ENCODE data around the gene CCDC34. TPM values are rescaled to one million over a fixed set of nuclear protein-coding genes. Genes with fewer than 3 reads are reported as not detected.
"Not testable (repeated sequence)": the region's sequence is repeated elsewhere in the genome, so short reads cannot be mapped to it uniquely, and the experiment has no call there.

CCDC34 gene
- total RNA-seq, 5 donors from 2014 or later (not counting 1 experiment from before 2014, with no cell fraction given) = 1.4 to 4.2 (median 2.8) TPM

DNA sequence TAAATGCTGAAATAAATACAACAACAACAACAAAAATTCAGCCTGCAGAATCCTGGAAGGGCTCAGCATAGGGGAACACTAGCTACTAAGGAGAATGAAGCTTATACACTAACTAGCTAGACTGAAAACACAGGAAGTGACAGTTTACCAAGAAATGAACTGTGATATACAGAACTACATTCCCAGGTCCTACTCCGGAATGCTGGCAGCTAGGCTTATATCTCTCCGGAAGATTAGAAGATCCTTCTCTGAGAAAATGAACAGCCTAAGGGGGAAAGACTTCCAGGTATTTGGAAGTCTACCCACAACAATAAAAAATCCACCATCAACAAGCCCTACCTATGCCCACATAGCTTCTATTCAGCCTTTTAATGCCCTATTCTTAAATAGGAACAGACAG lies 31.0 kb downstream of the CCDC34 start:
- H3K4me1 ChIP-seq (ENCODE audit: control insufficient read depth in 1 of 2, extremely low read depth in 1 of 2, insufficient read depth in 2 of 2, low read length in 2 of 2) = no peaks in the 10 kb centered on the region
- H3K27ac Mint-ChIP-seq = no peak overlapping the region
- no peaks in the 10 kb centered on the region for H3K27me3 ChIP-seq (replicated peaks in 1 of 2; ENCODE audit: control insufficient read depth in 2 of 2, extremely low read depth in 1 of 2, insufficient read depth in 2 of 2, low read length in 1 of 2)
- no peak for DNase-seq
- ChIA-PET POLR2A (no interaction called here), CTCF (no interaction called here)
- ATAC-seq (replicated peaks in 1 of 4) = no peak
- no peaks in the 10 kb centered on the region for H3K36me3 ChIP-seq (ENCODE audit: control insufficient read depth in 2 of 2, extremely low read depth in 1 of 2, insufficient read depth in 1 of 2, low read length in 1 of 2)
- peaks cover 0 to 5% (median 0%) of the 10 kb centered on the region in 3 donors for H3K9me3 Mint-ChIP-seq
- H3K36me3 Mint-ChIP-seq = peaks cover 10% of the 10 kb centered on the region
- no peaks in the 10 kb centered on the region for H3K27me3 Mint-ChIP-seq
- no peaks in the 10 kb centered on the region for H3K4me1 Mint-ChIP-seq
- H3K9me3 ChIP-seq = no peaks in the 10 kb centered on the region
- WGBS (ENCODE audit: insufficient coverage) = 92% methylated on average over 2 of the region's 2 CpGs
- H3K4me3 ChIP-seq (ENCODE audit: control insufficient read depth in 1 of 2, extremely low read depth in 1 of 2, low read length in 1 of 2) = no peak overlapping the region
- H3K4me3 Mint-ChIP-seq = no peak overlapping the region
- no peak overlapping the region for H3K27ac ChIP-seq (ENCODE audit: low read length)

GRCh38 chr11:27330633-27331270 lies 32.3 kb downstream of the CCDC34 start:
- DNase-seq = no peak
- Mint-ChIP-seq H3K4me3 (no peak overlapping the region), H3K9me3 (peaks cover 3 to 11% (median 5%) of the 10 kb centered on the region in 3 donors), H3K27me3 (no peaks in the 10 kb centered on the region), H3K4me1 (no peaks in the 10 kb centered on the region), H3K27ac (no peak overlapping the region), H3K36me3 (peaks cover 5% of the 10 kb centered on the region)
- no peaks in the 10 kb centered on the region for H3K9me3 ChIP-seq
- no peaks in the 10 kb centered on the region for H3K27me3 ChIP-seq (replicated peaks in 1 of 2; ENCODE audit: control insufficient read depth in 2 of 2, extremely low read depth in 1 of 2, insufficient read depth in 2 of 2, low read length in 1 of 2)
- no peaks in the 10 kb centered on the region for H3K36me3 ChIP-seq (ENCODE audit: control insufficient read depth in 2 of 2, extremely low read depth in 1 of 2, insufficient read depth in 1 of 2, low read length in 1 of 2)
- no peak overlapping the region for H3K27ac ChIP-seq (ENCODE audit: low read length)
- H3K4me3 ChIP-seq (ENCODE audit: control insufficient read depth in 1 of 2, extremely low read depth in 1 of 2, low read length in 1 of 2) = no peak overlapping the region
- ATAC-seq (replicated peaks in 1 of 4) = no peak
- WGBS (ENCODE audit: insufficient coverage) = no CpG with 5 or more reads among the region's 1 CpG
- H3K4me1 ChIP-seq (ENCODE audit: control insufficient read depth in 1 of 2, extremely low read depth in 1 of 2, insufficient read depth in 2 of 2, low read length in 2 of 2) = no peaks in the 10 kb centered on the region
- ChIA-PET POLR2A (interaction anchor here (0.6 kb wide), 2 partner anchors 56 to 662 kb away, joined by 4 to 15 read pairs; no protein-coding TSS in a partner anchor), CTCF (interaction anchor here in 1 of 2 donors (0.6 kb wide), 1 partner anchor 168 kb away, joined by 3 read pairs; no protein-coding TSS in a partner anchor)

GRCh38 chr11:27329867-27330632 lies 33.0 kb downstream of the CCDC34 start:
- Histone ChIP-seq H3K4me3 (ENCODE audit: control insufficient read depth in 1 of 2, extremely low read depth in 1 of 2, low read length in 1 of 2) (no peak overlapping the region), H3K27ac (ENCODE audit: low read length) (no peak overlapping the region), H3K4me1 (ENCODE audit: control insufficient read depth in 1 of 2, extremely low read depth in 1 of 2, insufficient read depth in 2 of 2, low read length in 2 of 2) (no peaks in the 10 kb centered on the region), H3K9me3 (no peaks in the 10 kb centered on the region), H3K36me3 (ENCODE audit: control insufficient read depth in 2 of 2, extremely low read depth in 1 of 2, insufficient read depth in 1 of 2, low read length in 1 of 2) (no peaks in the 10 kb centered on the region), H3K27me3 (replicated peaks in 1 of 2; ENCODE audit: control insufficient read depth in 2 of 2, extremely low read depth in 1 of 2, insufficient read depth in 2 of 2, low read length in 1 of 2) (no peaks in the 10 kb centered on the region)
- H3K9me3 Mint-ChIP-seq = peaks cover 5 to 11% (median 5%) of the 10 kb centered on the region in 3 donors
- H3K4me1 Mint-ChIP-seq = no peaks in the 10 kb centered on the region
- peaks cover 4% of the 10 kb centered on the region for H3K36me3 Mint-ChIP-seq
- H3K4me3 Mint-ChIP-seq = no peak overlapping the region
- ChIA-PET POLR2A (no interaction called here), CTCF (no interaction called here)
- H3K27me3 Mint-ChIP-seq = no peaks in the 10 kb centered on the region
- no peak overlapping the region for H3K27ac Mint-ChIP-seq
- no CpG with 5 or more reads among the region's 4 CpGs for WGBS (ENCODE audit: insufficient coverage)
- no peak for DNase-seq
- ATAC-seq (replicated peaks in 1 of 4) = no peak

DNA sequence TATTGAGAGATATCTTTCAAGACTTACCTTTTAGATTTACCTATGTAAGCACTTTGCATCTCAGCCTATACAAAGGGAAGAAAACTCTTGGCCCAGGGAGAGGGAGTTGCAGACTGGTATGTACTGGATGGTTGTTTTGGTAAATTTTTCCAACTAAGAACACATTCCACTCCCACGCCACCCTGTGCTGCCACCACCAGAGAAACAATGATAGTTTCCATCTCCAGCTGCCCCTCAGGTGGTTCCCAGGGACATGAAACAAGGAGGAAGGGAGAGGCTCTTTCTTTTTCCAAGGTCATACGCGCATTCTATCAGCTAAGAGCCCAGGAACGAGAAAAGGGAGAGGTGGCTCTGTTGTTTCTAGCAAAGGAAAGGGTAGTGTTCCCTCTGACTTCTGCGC lies 34.4 kb downstream of the CCDC34 start:
- H3K4me3 ChIP-seq (ENCODE audit: control insufficient read depth in 1 of 2, extremely low read depth in 1 of 2, low read length in 1 of 2) = no peak overlapping the region
- no peak for DNase-seq
- no peaks in the 10 kb centered on the region for H3K4me1 ChIP-seq (ENCODE audit: control insufficient read depth in 1 of 2, extremely low read depth in 1 of 2, insufficient read depth in 2 of 2, low read length in 2 of 2)
- ChIA-PET POLR2A (no interaction called here), CTCF (no interaction called here)
- H3K27ac ChIP-seq (ENCODE audit: low read length) = no peak overlapping the region
- H3K27me3 Mint-ChIP-seq = no peaks in the 10 kb centered on the region
- H3K27me3 ChIP-seq (replicated peaks in 1 of 2; ENCODE audit: control insufficient read depth in 2 of 2, extremely low read depth in 1 of 2, insufficient read depth in 2 of 2, low read length in 1 of 2) = no peaks in the 10 kb centered on the region
- H3K36me3 Mint-ChIP-seq = peaks cover 4% of the 10 kb centered on the region
- no peak overlapping the region for H3K27ac Mint-ChIP-seq
- no peak overlapping the region for H3K4me3 Mint-ChIP-seq
- no peaks in the 10 kb centered on the region for H3K36me3 ChIP-seq (ENCODE audit: control insufficient read depth in 2 of 2, extremely low read depth in 1 of 2, insufficient read depth in 1 of 2, low read length in 1 of 2)
- H3K9me3 Mint-ChIP-seq = peaks cover 2 to 11% (median 5%) of the 10 kb centered on the region in 3 donors
- no peaks in the 10 kb centered on the region for H3K4me1 Mint-ChIP-seq
- H3K9me3 ChIP-seq = no peaks in the 10 kb centered on the region
- no peak for ATAC-seq (replicated peaks in 1 of 4)
- no CpG with 5 or more reads among the region's 5 CpGs for WGBS (ENCODE audit: insufficient coverage)

DNA sequence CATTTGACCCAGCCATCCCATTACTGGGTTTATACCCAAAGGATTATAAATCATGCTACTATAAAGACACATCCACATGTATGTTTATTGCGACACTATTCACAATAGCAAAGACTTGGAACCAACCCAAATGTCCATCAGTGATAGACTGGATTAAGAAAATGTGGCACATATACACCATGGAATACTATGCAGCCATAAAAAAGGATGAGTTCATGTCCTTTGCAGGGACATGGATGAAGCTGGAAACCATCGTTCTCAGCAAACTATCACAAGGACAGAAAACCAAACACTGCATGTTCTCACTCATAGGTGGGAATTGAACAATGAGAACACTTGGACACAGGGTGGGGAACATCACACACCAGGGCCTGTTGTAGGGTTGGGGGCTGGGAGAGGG lies 36.0 kb downstream of the CCDC34 start:
- H3K9me3 ChIP-seq; H3K4me3 Mint-ChIP-seq; CTCF ChIA-PET; H3K36me3 Mint-ChIP-seq; H3K4me1 Mint-ChIP-seq; H3K4me1 ChIP-seq (ENCODE audit: control insufficient read depth in 1 of 2, extremely low read depth in 1 of 2, insufficient read depth in 2 of 2, low read length in 2 of 2); H3K4me3 ChIP-seq (ENCODE audit: control insufficient read depth in 1 of 2, extremely low read depth in 1 of 2, low read length in 1 of 2); H3K27ac ChIP-seq (ENCODE audit: low read length); DNase-seq; POLR2A ChIA-PET; ATAC-seq (replicated peaks in 1 of 4); H3K27me3 ChIP-seq (replicated peaks in 1 of 2; ENCODE audit: control insufficient read depth in 2 of 2, extremely low read depth in 1 of 2, insufficient read depth in 2 of 2, low read length in 1 of 2); H3K27ac Mint-ChIP-seq; H3K27me3 Mint-ChIP-seq; H3K36me3 ChIP-seq (ENCODE audit: control insufficient read depth in 2 of 2, extremely low read depth in 1 of 2, insufficient read depth in 1 of 2, low read length in 1 of 2): not testable (repeated sequence)
- WGBS (ENCODE audit: insufficient coverage) = no CpG with 5 or more reads among the region's 2 CpGs
- peaks cover 0 to 11% (median 5%) of the 10 kb centered on the region in 3 donors for H3K9me3 Mint-ChIP-seq

DNA sequence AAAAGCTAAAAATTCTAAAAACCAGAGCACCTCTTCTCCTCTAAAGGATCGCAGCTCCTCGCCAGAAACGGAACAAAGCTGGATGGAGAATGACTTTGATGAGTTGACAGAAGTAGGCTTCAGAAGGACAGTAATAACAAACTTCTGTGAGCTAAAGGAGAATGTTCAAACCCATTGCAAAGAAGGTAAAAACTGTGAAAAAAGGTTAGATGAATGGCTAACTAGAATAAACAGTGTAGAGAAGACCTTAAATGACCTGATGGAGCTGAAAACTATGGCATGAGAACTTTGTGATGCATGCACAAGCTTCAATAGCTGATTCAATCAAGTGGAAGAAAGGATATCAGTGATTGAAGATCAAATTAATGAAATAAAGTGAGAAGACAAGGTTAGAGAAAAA lies 40.8 kb downstream of the CCDC34 start:
- H3K4me3 ChIP-seq (ENCODE audit: control insufficient read depth in 1 of 2, extremely low read depth in 1 of 2, low read length in 1 of 2); H3K9me3 ChIP-seq; H3K36me3 Mint-ChIP-seq; H3K27ac Mint-ChIP-seq; H3K4me1 ChIP-seq (ENCODE audit: control insufficient read depth in 1 of 2, extremely low read depth in 1 of 2, insufficient read depth in 2 of 2, low read length in 2 of 2); H3K27me3 ChIP-seq (replicated peaks in 1 of 2; ENCODE audit: control insufficient read depth in 2 of 2, extremely low read depth in 1 of 2, insufficient read depth in 2 of 2, low read length in 1 of 2); H3K4me3 Mint-ChIP-seq; H3K4me1 Mint-ChIP-seq; H3K27ac ChIP-seq (ENCODE audit: low read length); POLR2A ChIA-PET; ATAC-seq (replicated peaks in 1 of 4); DNase-seq; CTCF ChIA-PET; H3K27me3 Mint-ChIP-seq; H3K36me3 ChIP-seq (ENCODE audit: control insufficient read depth in 2 of 2, extremely low read depth in 1 of 2, insufficient read depth in 1 of 2, low read length in 1 of 2): not testable (repeated sequence)
- no CpG with 5 or more reads among the region's 3 CpGs for WGBS (ENCODE audit: insufficient coverage)
- peaks cover 0 to 11% (median 5%) of the 10 kb centered on the region in 3 donors for H3K9me3 Mint-ChIP-seq
